NCI-H748 (cell line): ENCODE data around the gene SLC1A7.

ENCODE experiments used
- DNase-seq: peaks from one replicate; lab custom pipeline; 2025; ENCODE audit not compliant: unreplicated experiment; lab: John Stamatoyannopoulos, UW

Gene SLC1A7

GRCh38 chr1:53063744-53064515 is 78.5 kb downstream of the SLC1A7 start:
- DNase-seq, result no peak

- no peak for DNase-seq
Observed at GRCh38 chr1:53062708-53063591, 79.5 kb downstream of the SLC1A7 start.

- peak; percentile 39 for DNase-seq
Observed at GRCh38 chr1:53061859-53062707, 80.4 kb downstream of the SLC1A7 start, which contains the start of gene PODN. TSS of gene PODN (plus strand) at chr1:53062213. CDS start at chr1:53069856, 7,643 bp downstream.

- no peak for DNase-seq
Observed at GRCh38 chr1:53061123-53061858, 81.1 kb downstream of the SLC1A7 start.

GRCh38 chr1:53060579-53060978 is 81.9 kb downstream of the SLC1A7 start:
- DNase-seq, result no peak

- no peak for DNase-seq
Observed at GRCh38 chr1:53057127-53057526, 85.3 kb downstream of the SLC1A7 start.

- DNase-seq, result no peak
Observed at GRCh38 chr1:53051676-53052075, 90.8 kb downstream of the SLC1A7 start.

- DNase-seq, result no peak
Observed at GRCh38 chr1:53050310-53050709, 92.1 kb downstream of the SLC1A7 start.

- DNase-seq, result no peak
Observed at GRCh38 chr1:53049574-53049967, 92.9 kb downstream of the SLC1A7 start.

- no peak for DNase-seq
Observed at GRCh38 chr1:53048960-53049573, 93.4 kb downstream of the SLC1A7 start.

- DNase-seq, result no peak
Observed at GRCh38 chr1:53047737-53048736, 94.4 kb downstream of the SLC1A7 start.

- no peak for DNase-seq
Observed at GRCh38 chr1:53046930-53047329, 95.5 kb downstream of the SLC1A7 start.

GRCh38 chr1:53044926-53045325 is 97.5 kb downstream of the SLC1A7 start:
- no peak for DNase-seq

- no peak for DNase-seq
Observed at GRCh38 chr1:53043271-53043670, 99.2 kb downstream of the SLC1A7 start.

GRCh38 chr1:53038566-53038965 is 103.9 kb downstream of the SLC1A7 start:
- no peak for DNase-seq
